HEK293 (cell line): Measurements from ENCODE around the gene TC2N.

Source experiments
- CTCF ChIP-seq: fragments of 450-650 bp; formaldehyde crosslinking; IDR thresholded peaks from 2 replicates; pipeline ENCODE4 v1.5.1; 2016; ENCODE audit warnings: missing biosample characterization, missing genetic modification characterization
- GFI1B ChIP-seq: fragments of 450-650 bp; formaldehyde crosslinking; IDR thresholded peaks from 2 replicates; pipeline ENCODE4 v1.5.1; 2016; ENCODE audit warnings: missing biosample characterization, missing genetic modification characterization
- PRDM1 ChIP-seq: fragments of 450-650 bp; formaldehyde crosslinking; IDR thresholded peaks from 2 replicates; pipeline ENCODE4; 2016; ENCODE audit warnings: missing biosample characterization, missing genetic modification characterization
- PRDM10 ChIP-seq: fragments of 450-650 bp; formaldehyde crosslinking; IDR thresholded peaks from 2 replicates; pipeline ENCODE4 v1.5.1; 2016; ENCODE audit warnings: missing biosample characterization, missing genetic modification characterization
- SP2 ChIP-seq: fragments of 450-650 bp; formaldehyde crosslinking; IDR thresholded peaks from 2 replicates; pipeline ENCODE4 v1.5.1; 2016; ENCODE audit warnings: missing biosample characterization, missing genetic modification characterization
- TCF7L2 ChIP-seq: IDR thresholded peaks from 2 replicates; pipeline ENCODE4 v1.6.1; 2011; ENCODE audit warnings: low read depth, mild to moderate bottlenecking, inconsistent platforms, low read length, moderate library complexity, borderline replicate concordance
- ZBTB1 ChIP-seq: fragments of 450-650 bp; formaldehyde crosslinking; IDR thresholded peaks from 2 replicates; pipeline ENCODE4 v1.5.1; 2016; ENCODE audit warnings: missing biosample characterization, missing genetic modification characterization
- ZBTB20 ChIP-seq: fragments of 450-650 bp; formaldehyde crosslinking; IDR thresholded peaks from 2 replicates; pipeline ENCODE4 v1.5.1; 2016; ENCODE audit warnings: missing biosample characterization, missing genetic modification characterization
- ZBTB48 ChIP-seq: fragments of 450-650 bp; formaldehyde crosslinking; IDR thresholded peaks from 2 replicates; pipeline ENCODE4 v1.5.1; 2016; ENCODE audit warnings: missing biosample characterization, missing genetic modification characterization
- ZBTB8A ChIP-seq: fragments of 450-650 bp; formaldehyde crosslinking; IDR thresholded peaks from 2 replicates; pipeline ENCODE4 v1.5.1; 2016; ENCODE audit warnings: missing biosample characterization, missing genetic modification characterization
- ZEB2 ChIP-seq: fragments of 450-650 bp; formaldehyde crosslinking; IDR thresholded peaks from 2 replicates; pipeline ENCODE4 v1.5.1; 2016; ENCODE audit warnings: missing biosample characterization, missing genetic modification characterization
- ZFP69B ChIP-seq: fragments of 450-650 bp; formaldehyde crosslinking; IDR thresholded peaks from 2 replicates; pipeline ENCODE4 v1.5.1; 2016; ENCODE audit warnings: missing biosample characterization, missing genetic modification characterization
- ZNF133 ChIP-seq: fragments of 450-650 bp; formaldehyde crosslinking; IDR thresholded peaks from 2 replicates; pipeline ENCODE4 v1.5.1; 2016; ENCODE audit warnings: missing biosample characterization, missing genetic modification characterization
- ZNF175 ChIP-seq: fragments of 450-650 bp; formaldehyde crosslinking; IDR thresholded peaks from 2 replicates; pipeline ENCODE4 v1.5.1; 2016; ENCODE audit warnings: missing biosample characterization, missing genetic modification characterization
- ZNF223 ChIP-seq: fragments of 450-650 bp; formaldehyde crosslinking; IDR thresholded peaks from 2 replicates; pipeline ENCODE4 v1.5.1; 2016; ENCODE audit warnings: missing biosample characterization, missing genetic modification characterization
- ZNF24 ChIP-seq: fragments of 450-650 bp; formaldehyde crosslinking; IDR thresholded peaks from 2 replicates; pipeline ENCODE4 v1.5.1; 2016; ENCODE audit warnings: missing biosample characterization, missing genetic modification characterization
- ZNF248 ChIP-seq: fragments of 450-650 bp; formaldehyde crosslinking; IDR thresholded peaks from 2 replicates; pipeline ENCODE4 v1.5.1; 2017; ENCODE audit warnings: missing biosample characterization, missing genetic modification characterization
- ZNF391 ChIP-seq: fragments of 450-650 bp; formaldehyde crosslinking; IDR thresholded peaks from 2 replicates; pipeline ENCODE4 v1.5.1; 2016; ENCODE audit warnings: low read depth, missing biosample characterization, missing genetic modification characterization, borderline replicate concordance
- ZNF521 ChIP-seq: fragments of 450-650 bp; formaldehyde crosslinking; IDR thresholded peaks from 2 replicates; pipeline ENCODE4 v1.5.1; 2017; ENCODE audit warnings: missing biosample characterization, mild to moderate bottlenecking, missing genetic modification characterization
- ZNF660 ChIP-seq: fragments of 450-650 bp; IDR thresholded peaks from 2 replicates; pipeline ENCODE4 v1.5.1; 2018; ENCODE audit warnings: missing biosample characterization, mild to moderate bottlenecking, missing genetic modification characterization
- ZNF670 ChIP-seq: fragments of 450-650 bp; formaldehyde crosslinking; IDR thresholded peaks from 2 replicates; pipeline ENCODE4 v1.5.1; 2016; ENCODE audit warnings: missing biosample characterization, missing genetic modification characterization, low read depth
- ZNF791 ChIP-seq: fragments of 450-650 bp; formaldehyde crosslinking; IDR thresholded peaks from 2 replicates; pipeline ENCODE4 v1.5.1; 2016; ENCODE audit warnings: missing biosample characterization, missing genetic modification characterization
- ZNF830 ChIP-seq: fragments of 450-650 bp; IDR thresholded peaks from 2 replicates; pipeline ENCODE4 v1.5.0; 2018; ENCODE audit warnings: missing biosample characterization, missing genetic modification characterization, low read depth, mild to moderate bottlenecking, moderate library complexity
- ZNF843 ChIP-seq: fragments of 450-650 bp; formaldehyde crosslinking; IDR thresholded peaks from 2 replicates; pipeline ENCODE4 v1.5.1; 2016; ENCODE audit warnings: missing biosample characterization, missing genetic modification characterization
- TF ChIP-seq, protein P1 (sequence below): fragments of 450-650 bp; formaldehyde crosslinking; IDR thresholded peaks from 2 replicates; pipeline ENCODE4 v1.5.1; 2016; ENCODE audit warnings: missing biosample characterization, missing genetic modification characterization
- TF ChIP-seq, protein P2 (sequence below): fragments of 450-650 bp; formaldehyde crosslinking; conservative IDR thresholded peaks from 2 replicates; pipeline ENCODE4 v1.5.1; 2016; ENCODE audit warnings: low read depth, missing biosample characterization, missing genetic modification characterization
- TF ChIP-seq, protein P3 (sequence below): fragments of 450-650 bp; formaldehyde crosslinking; IDR thresholded peaks from 2 replicates; pipeline ENCODE4 v1.5.1; 2016; ENCODE audit warnings: missing biosample characterization, missing genetic modification characterization
- TF ChIP-seq, protein P4 (sequence below): sonication (generic); formaldehyde crosslinking; IDR thresholded peaks from 2 replicates; pipeline ENCODE4 v1.8.1; 2022; ENCODE audit warnings: mild to moderate bottlenecking, moderate library complexity, missing genetic modification reagents

Gene TC2N

DNA sequence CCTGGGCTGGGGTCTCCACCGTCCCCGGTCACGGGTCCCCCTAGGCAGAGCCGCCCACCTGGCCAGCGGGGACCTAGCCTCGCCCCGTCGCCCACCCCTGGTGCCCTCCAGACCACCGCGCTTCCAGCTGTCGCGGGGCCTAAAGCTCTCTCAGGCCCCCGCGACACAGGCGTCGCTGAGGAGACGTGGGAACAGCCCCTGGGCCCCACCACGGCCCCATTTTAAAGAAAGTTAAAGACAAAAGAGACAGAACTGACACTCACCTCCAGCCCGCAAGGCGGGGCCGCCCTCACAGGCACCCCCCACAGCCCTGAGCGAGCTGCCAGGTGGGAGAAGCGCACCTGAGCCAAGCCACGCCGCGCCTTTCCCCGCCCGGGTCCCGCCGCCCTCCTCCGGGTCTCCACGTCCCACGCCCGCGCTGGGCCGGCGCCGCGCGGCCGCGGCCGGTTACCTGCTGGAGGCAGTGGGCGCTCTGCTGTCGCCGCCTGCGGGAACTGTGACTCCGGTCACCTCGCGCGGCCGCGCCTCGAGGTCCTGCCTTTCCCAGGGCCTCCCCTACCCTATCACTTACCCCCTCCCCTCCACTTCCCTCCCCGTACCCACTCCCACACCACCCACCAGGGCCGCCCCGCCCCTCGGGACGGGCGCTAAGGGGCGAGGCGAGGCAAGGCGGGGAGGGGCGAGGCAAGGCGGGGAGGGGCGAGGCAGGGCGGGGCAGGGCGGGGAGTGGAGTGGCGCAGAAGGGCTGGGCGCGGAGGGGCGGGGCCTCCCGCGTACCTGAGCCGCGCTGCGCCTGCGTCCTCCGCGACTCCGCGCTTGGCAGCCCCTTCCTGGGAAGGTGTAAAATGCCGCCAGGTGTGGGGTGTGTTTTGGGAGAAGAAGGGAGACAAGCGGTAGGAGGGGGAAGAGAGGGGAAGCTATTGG lies 31.2 kb downstream of the TC2N start (continued):
- TF ChIP-seq ZBTB8A (peak; percentile 71), ZBTB1 (tag by site-specific recombination) (no peak), ZNF24 (tag by site-specific recombination) (no peak), ZBTB48 (tag by site-specific recombination) (no peak), ZNF791 (tag by site-specific recombination) (no peak), TCF7L2 (no peak), ZFP69B (tag by site-specific recombination) (peak; percentile 95), ZNF830 (tag by site-specific recombination) (no peak), SP2 (tag by site-specific recombination) (peak; percentile 78), ZNF391 (tag by site-specific recombination) (no peak), ZNF248 (tag by site-specific recombination) (no peak), PRDM1 (tag by site-specific recombination) (no peak), ZNF660 (tag by site-specific recombination) (no peak), ZNF843 (no peak), ZBTB20 (tag by site-specific recombination) (no peak), ZNF223 (tag by site-specific recombination) (no peak), ZEB2 (no peak), ZNF133 (no peak), CTCF (no peak), PRDM10 (0 out of 2 replicates have a peak, but pooled peaks have one; percentile 35), ZNF670 (tag by site-specific recombination) (no peak), GFI1B (tag by site-specific recombination) (no peak), ZNF175 (tag by site-specific recombination) (no peak), ZNF521 (tag by site-specific recombination) (no peak)
- TF ChIP-seq, protein P1, sequence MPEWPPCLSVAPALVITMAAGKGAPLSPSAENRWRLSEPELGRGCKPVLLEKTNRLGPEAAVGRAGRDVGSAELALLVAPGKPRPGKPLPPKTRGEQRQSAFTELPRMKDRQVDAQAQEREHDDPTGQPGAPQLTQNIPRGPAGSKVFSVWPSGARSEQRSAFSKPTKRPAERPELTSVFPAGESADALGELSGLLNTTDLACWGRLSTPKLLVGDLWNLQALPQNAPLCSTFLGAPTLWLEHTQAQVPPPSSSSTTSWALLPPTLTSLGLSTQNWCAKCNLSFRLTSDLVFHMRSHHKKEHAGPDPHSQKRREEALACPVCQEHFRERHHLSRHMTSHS, result no peak
- TF ChIP-seq, protein P2, sequence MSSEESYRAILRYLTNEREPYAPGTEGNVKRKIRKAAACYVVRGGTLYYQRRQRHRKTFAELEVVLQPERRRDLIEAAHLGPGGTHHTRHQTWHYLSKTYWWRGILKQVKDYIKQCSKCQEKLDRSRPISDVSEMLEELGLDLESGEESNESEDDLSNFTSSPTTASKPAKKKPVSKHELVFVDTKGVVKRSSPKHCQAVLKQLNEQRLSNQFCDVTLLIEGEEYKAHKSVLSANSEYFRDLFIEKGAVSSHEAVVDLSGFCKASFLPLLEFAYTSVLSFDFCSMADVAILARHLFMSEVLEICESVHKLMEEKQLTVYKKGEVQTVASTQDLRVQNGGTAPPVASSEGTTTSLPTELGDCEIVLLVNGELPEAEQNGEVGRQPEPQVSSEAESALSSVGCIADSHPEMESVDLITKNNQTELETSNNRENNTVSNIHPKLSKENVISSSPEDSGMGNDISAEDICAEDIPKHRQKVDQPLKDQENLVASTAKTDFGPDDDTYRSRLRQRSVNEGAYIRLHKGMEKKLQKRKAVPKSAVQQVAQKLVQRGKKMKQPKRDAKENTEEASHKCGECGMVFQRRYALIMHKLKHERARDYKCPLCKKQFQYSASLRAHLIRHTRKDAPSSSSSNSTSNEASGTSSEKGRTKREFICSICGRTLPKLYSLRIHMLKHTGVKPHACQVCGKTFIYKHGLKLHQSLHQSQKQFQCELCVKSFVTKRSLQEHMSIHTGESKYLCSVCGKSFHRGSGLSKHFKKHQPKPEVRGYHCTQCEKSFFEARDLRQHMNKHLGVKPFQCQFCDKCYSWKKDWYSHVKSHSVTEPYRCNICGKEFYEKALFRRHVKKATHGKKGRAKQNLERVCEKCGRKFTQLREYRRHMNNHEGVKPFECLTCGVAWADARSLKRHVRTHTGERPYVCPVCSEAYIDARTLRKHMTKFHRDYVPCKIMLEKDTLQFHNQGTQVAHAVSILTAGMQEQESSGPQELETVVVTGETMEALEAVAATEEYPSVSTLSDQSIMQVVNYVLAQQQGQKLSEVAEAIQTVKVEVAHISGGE (tag by site-specific recombination), result no peak
- TF ChIP-seq, protein P3, sequence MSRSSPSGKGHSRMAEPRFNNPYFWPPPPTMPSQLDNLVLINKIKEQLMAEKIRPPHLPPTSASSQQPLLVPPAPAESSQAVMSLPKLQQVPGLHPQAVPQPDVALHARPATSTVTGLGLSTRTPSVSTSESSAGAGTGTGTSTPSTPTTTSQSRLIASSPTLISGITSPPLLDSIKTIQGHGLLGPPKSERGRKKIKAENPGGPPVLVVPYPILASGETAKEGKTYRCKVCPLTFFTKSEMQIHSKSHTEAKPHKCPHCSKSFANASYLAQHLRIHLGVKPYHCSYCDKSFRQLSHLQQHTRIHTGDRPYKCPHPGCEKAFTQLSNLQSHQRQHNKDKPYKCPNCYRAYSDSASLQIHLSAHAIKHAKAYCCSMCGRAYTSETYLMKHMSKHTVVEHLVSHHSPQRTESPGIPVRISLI (tag by site-specific recombination), result no peak
- TF ChIP-seq, protein P4, sequence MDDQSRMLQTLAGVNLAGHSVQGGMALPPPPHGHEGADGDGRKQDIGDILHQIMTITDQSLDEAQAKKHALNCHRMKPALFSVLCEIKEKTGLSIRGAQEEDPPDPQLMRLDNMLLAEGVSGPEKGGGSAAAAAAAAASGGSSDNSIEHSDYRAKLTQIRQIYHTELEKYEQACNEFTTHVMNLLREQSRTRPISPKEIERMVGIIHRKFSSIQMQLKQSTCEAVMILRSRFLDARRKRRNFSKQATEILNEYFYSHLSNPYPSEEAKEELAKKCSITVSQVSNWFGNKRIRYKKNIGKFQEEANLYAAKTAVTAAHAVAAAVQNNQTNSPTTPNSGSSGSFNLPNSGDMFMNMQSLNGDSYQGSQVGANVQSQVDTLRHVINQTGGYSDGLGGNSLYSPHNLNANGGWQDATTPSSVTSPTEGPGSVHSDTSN (CRISPR knock-in tag), result no peak
